Measurements from ENCODE around the gene MYO9B. TPM values are rescaled to one million over a fixed set of nuclear protein-coding genes. Genes with fewer than 3 reads are reported as not detected.
"Not testable (repeated sequence)": the region's sequence is repeated elsewhere in the genome, so short reads cannot be mapped to it uniquely, and the experiment has no call there.

MYO9B gene
- total RNA-seq, 1 donor from 2014 or later: 75.0 TPM

GRCh38 chr19:17138937-17139598 lies 63.5 kb downstream of the MYO9B start:
- DNase-seq (ENCODE audit: low spot score): no peak

GRCh38 chr19:17144771-17145170 lies 69.2 kb downstream of the MYO9B start:
- not testable (repeated sequence) for DNase-seq (ENCODE audit: low spot score)

- no peak for DNase-seq (ENCODE audit: low spot score)
Measured at GRCh38 chr19:17145546-17146497, 70.2 kb downstream of the MYO9B start.

GRCh38 chr19:17148130-17148529 lies 72.6 kb downstream of the MYO9B start:
- DNase-seq (ENCODE audit: low spot score): no peak

- no peak for DNase-seq (ENCODE audit: low spot score)
Measured at GRCh38 chr19:17149393-17150135, 74.0 kb downstream of the MYO9B start.

GRCh38 chr19:17153996-17154395 lies 78.4 kb downstream of the MYO9B start:
- no peak for DNase-seq (ENCODE audit: low spot score)

GRCh38 chr19:17155251-17155650 lies 79.7 kb downstream of the MYO9B start:
- DNase-seq (ENCODE audit: low spot score): no peak

GRCh38 chr19:17156296-17156946 lies 80.8 kb downstream of the MYO9B start:
- DNase-seq (ENCODE audit: low spot score): no peak

- DNase-seq (ENCODE audit: low spot score): peak; percentile 12
Measured at GRCh38 chr19:17156947-17157302, 81.3 kb downstream of the MYO9B start.

GRCh38 chr19:17158584-17158983 lies 83.0 kb downstream of the MYO9B start:
- DNase-seq (ENCODE audit: low spot score): no peak

- no peak for DNase-seq (ENCODE audit: low spot score)
Measured at GRCh38 chr19:17159466-17160393, 84.2 kb downstream of the MYO9B start.

- DNase-seq (ENCODE audit: low spot score): no peak
Measured at GRCh38 chr19:17160908-17161307, 85.3 kb downstream of the MYO9B start.

GRCh38 chr19:17162131-17162530 lies 86.6 kb downstream of the MYO9B start:
- DNase-seq (ENCODE audit: low spot score): not testable (repeated sequence)

GRCh38 chr19:17162580-17162979 lies 87.0 kb downstream of the MYO9B start:
- no peak for DNase-seq (ENCODE audit: low spot score)

- no peak for DNase-seq (ENCODE audit: low spot score)
Measured at GRCh38 chr19:17163652-17164051, 88.1 kb downstream of the MYO9B start.

- no peak for DNase-seq (ENCODE audit: low spot score)
Measured at GRCh38 chr19:17164639-17165038, 89.1 kb downstream of the MYO9B start.

- no peak for DNase-seq (ENCODE audit: low spot score)
Measured at GRCh38 chr19:17165715-17166114, 90.1 kb downstream of the MYO9B start.

- DNase-seq (ENCODE audit: low spot score): no peak
Measured at GRCh38 chr19:17170538-17171297, 95.1 kb downstream of the MYO9B start.

- no peak for DNase-seq (ENCODE audit: low spot score)
Measured at GRCh38 chr19:17171874-17172273, 96.3 kb downstream of the MYO9B start.

Measured in mucosa of gallbladder (tissue), 1 donor.